ENCODE data around the gene GABRD.

DNA sequence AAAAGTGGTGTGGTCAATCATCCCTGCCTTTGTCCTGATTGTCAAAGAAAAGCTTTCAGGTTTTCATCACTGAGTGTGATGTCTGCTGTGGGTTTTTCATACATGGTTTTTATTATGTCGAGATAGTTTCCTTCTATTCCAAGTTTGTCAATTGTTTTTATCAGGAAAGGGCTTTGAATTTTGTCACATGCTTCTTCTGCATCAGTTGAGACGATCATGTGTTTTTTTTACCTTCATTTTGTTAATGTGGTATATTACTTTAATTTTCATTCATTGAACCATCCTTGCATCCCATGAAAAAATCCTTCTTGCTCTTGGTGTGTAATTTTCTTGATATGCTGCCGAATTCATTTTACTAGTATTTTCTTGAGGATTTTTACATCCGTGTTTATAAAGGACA is 46.6 kb downstream of the GABRD start:
- TF ChIP-seq POLR2A (IDR thresholded peaks at IDR 0.05; ENCODE audit: insufficient read depth in 1 of 2, low read depth in 2 of 2, low read length in 2 of 2) (no peak), SMARCC2 (IDR thresholded peaks at IDR 0.05) (no peak), BRD4 (CRISPR knock-in tag; IDR thresholded peaks at IDR 0.05) (no peak), NR3C1 (CRISPR knock-in tag; IDR thresholded peaks at IDR 0.05) (no peak), ZZZ3 (CRISPR knock-in tag; IDR thresholded peaks at IDR 0.05; ENCODE audit: borderline replicate concordance) (no peak), CTCF (CRISPR knock-in tag; IDR thresholded peaks at IDR 0.05) (no peak), RAD21 (CRISPR knock-in tag; IDR thresholded peaks at IDR 0.05) (no peak), ZNF549 (CRISPR knock-in tag; IDR thresholded peaks at IDR 0.05) (no peak), TCF7L2 (IDR thresholded peaks at IDR 0.05; ENCODE audit: low read depth, low read length) (no peak), MEF2D (CRISPR knock-in tag; IDR thresholded peaks at IDR 0.05) (no peak), ZKSCAN1 (IDR thresholded peaks at IDR 0.05; ENCODE audit: low read length) (no peak)
- TF ChIP-seq, protein P1, sequence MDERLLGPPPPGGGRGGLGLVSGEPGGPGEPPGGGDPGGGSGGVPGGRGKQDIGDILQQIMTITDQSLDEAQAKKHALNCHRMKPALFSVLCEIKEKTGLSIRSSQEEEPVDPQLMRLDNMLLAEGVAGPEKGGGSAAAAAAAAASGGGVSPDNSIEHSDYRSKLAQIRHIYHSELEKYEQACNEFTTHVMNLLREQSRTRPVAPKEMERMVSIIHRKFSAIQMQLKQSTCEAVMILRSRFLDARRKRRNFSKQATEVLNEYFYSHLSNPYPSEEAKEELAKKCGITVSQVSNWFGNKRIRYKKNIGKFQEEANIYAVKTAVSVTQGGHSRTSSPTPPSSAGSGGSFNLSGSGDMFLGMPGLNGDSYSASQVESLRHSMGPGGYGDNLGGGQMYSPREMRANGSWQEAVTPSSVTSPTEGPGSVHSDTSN (CRISPR knock-in tag; IDR thresholded peaks at IDR 0.05): no peak

Data from HepG2 (cell line).